A549 (cell line): ENCODE results near the gene SLC26A2. TPM values are rescaled to one million over a fixed set of nuclear protein-coding genes. Genes with fewer than 3 reads are reported as not detected.

Source experiments
- ATAC-seq, 2 experiments: fragments of 200-7000 bp in 1 of 2; fragments of >200 bp in 1 of 2; cut with Nextera tagmentation in 1 of 2; cut with Tn5 transposase in 1 of 2; 3 replicates each; pipeline versions ENCODE4 v1.8.0 to v1.9.1; 2018 to 2020; ENCODE audit warnings: mild to moderate bottlenecking in 1 of 2, moderate library complexity in 1 of 2
- CTCF ChIA-PET: fragments of 300-600 bp; sonication (Branson Sonifier 250); formaldehyde crosslinking; extraction: SDS; loops from one replicate; lab custom pipeline; 2021; ENCODE audit warnings: antibody characterized with exemption, inconsistent platforms; lab: Yijun Ruan, JAX
- POLR2A ChIA-PET: fragments of 350-600 bp; formaldehyde crosslinking; extraction: SDS; loops from one replicate; lab custom pipeline; 2021; ENCODE audit warnings: antibody characterized with exemption, inconsistent platforms; lab: Yijun Ruan, JAX
- DNase-seq, 2 experiments: peaks; one replicate each; pipeline versions ENCODE4 v3.0.0 to v3.0.0-alpha.2; 2011 to 2016; ENCODE audit warnings: low read depth in 1 of 2, low spot score in 1 of 2
- FAIRE-seq: peaks from 2 replicates; lab custom pipeline; 2011; peaks lifted over from hg19 to GRCh38; lab: Jason Lieb, UNC
- H3K27ac ChIP-seq, 2 experiments: fragments of >200 bp; sonication (Bioruptor Twin); formaldehyde crosslinking; 3 replicates each; pipeline ENCODE4 v1.5.1; 2016 to 2017
- H3K4me1 ChIP-seq: fragments of >200 bp; sonication (Bioruptor Twin); formaldehyde crosslinking; 3 replicates; pipeline ENCODE4 v1.6.1; 2016
- H3K4me2 ChIP-seq: fragments of >200 bp; sonication (Bioruptor Twin); formaldehyde crosslinking; 3 replicates; pipeline ENCODE4 v1.6.1; 2016
- H3K4me3 ChIP-seq: fragments of >200 bp; sonication (Bioruptor Twin); formaldehyde crosslinking; 3 replicates; pipeline ENCODE4 v1.5.1; 2016
- H3K9me3 ChIP-seq: fragments of >200 bp; sonication (Bioruptor Twin); formaldehyde crosslinking; 3 replicates; pipeline ENCODE4 v1.6.1; 2016
- CHD4 ChIP-seq: fragments of 200-600 bp; sonication (generic); IDR thresholded peaks from 2 replicates; pipeline ENCODE4 v1.6.1; 2016; ENCODE audit warnings: antibody characterized with exemption, mild to moderate bottlenecking, borderline replicate concordance
- E2F6 ChIP-seq: IDR thresholded peaks from 2 replicates; pipeline ENCODE4 v1.6.1; 2012; ENCODE audit warnings: low read depth, borderline replicate concordance
- EHMT2 ChIP-seq: fragments of 200-600 bp; sonication (generic); IDR thresholded peaks from 2 replicates; pipeline ENCODE4 v1.6.1; 2016; ENCODE audit warnings: antibody characterized with exemption, low read depth, mild to moderate bottlenecking, moderate library complexity
- EP300 ChIP-seq, 2 experiments: fragments of >200 bp; sonication (Bioruptor Twin); formaldehyde crosslinking; IDR thresholded peaks; 2 replicates in 1 of 2; 3 replicates in 1 of 2; pipeline ENCODE4 v1.6.1; 2016 to 2017
- ESRRA ChIP-seq: fragments of 150-350 bp; IDR thresholded peaks from 2 replicates; pipeline ENCODE4 v1.6.1; 2014; ENCODE audit warnings: mild to moderate bottlenecking, low read length, borderline replicate concordance
- FOSB ChIP-seq: fragments of 250-450 bp; sonication (Bioruptor Pico); IDR thresholded peaks from 2 replicates; pipeline ENCODE4 v1.5.0; 2020; ENCODE audit warnings: mild to moderate bottlenecking, moderate library complexity
- FOXS1 ChIP-seq: fragments of 250-450 bp; sonication (Bioruptor Pico); IDR thresholded peaks from 2 replicates; pipeline ENCODE4 v1.5.0; 2020; ENCODE audit warnings: mild to moderate bottlenecking, moderate library complexity
- HMGXB4 ChIP-seq: fragments of 250-450 bp; sonication (Bioruptor Pico); IDR thresholded peaks from 2 replicates; pipeline ENCODE4 v1.5.0; 2021; ENCODE audit warnings: mild to moderate bottlenecking, moderate library complexity, borderline replicate concordance
- HOXA7 ChIP-seq: fragments of 250-450 bp; sonication (Bioruptor Pico); IDR thresholded peaks from 2 replicates; pipeline ENCODE4 v1.5.0; 2020; ENCODE audit warnings: mild to moderate bottlenecking, moderate library complexity
- HOXB13 ChIP-seq: fragments of 250-450 bp; sonication (Bioruptor Pico); IDR thresholded peaks from 2 replicates; pipeline ENCODE4 v1.5.0; 2020; ENCODE audit warnings: low read depth, mild to moderate bottlenecking, moderate library complexity
- KDM5A ChIP-seq: fragments of 200-600 bp; sonication (generic); IDR thresholded peaks from 2 replicates; pipeline ENCODE4 v1.6.1; 2016; ENCODE audit warnings: antibody characterized with exemption, mild to moderate bottlenecking
- MAX ChIP-seq: IDR thresholded peaks from 2 replicates; pipeline ENCODE4 v1.6.1; 2012
- MYC ChIP-seq: IDR thresholded peaks from 2 replicates; pipeline ENCODE4 v1.6.1; 2012; ENCODE audit warnings: mild to moderate bottlenecking, inconsistent platforms, low read length, improper control_type of control experiment, borderline replicate concordance
- NFE2L2 ChIP-seq: fragments of 150-350 bp; conservative IDR thresholded peaks from 2 replicates; pipeline ENCODE4 v1.6.1; 2014; ENCODE audit warnings: low read length
- NPAS2 ChIP-seq: fragments of 250-450 bp; sonication (Bioruptor Pico); IDR thresholded peaks from 2 replicates; pipeline ENCODE4 v1.8.0; 2022; ENCODE audit warnings: mild to moderate bottlenecking, moderate library complexity, borderline replicate concordance
- POLR2A ChIP-seq: IDR thresholded peaks from 2 replicates; pipeline ENCODE4 v1.6.1; 2012; ENCODE audit warnings: mild to moderate bottlenecking, low read length
- RARB ChIP-seq: fragments of 250-450 bp; sonication (Bioruptor Pico); IDR thresholded peaks from 2 replicates; pipeline ENCODE4 v1.8.0; 2021; ENCODE audit warnings: mild to moderate bottlenecking, moderate library complexity
- RCOR1 ChIP-seq: fragments of 150-350 bp; IDR thresholded peaks from 2 replicates; pipeline ENCODE4 v1.6.1; 2014; ENCODE audit warnings: antibody characterized with exemption, low read length, low read depth
- REST ChIP-seq: fragments of 200-600 bp; sonication (generic); IDR thresholded peaks from 2 replicates; pipeline ENCODE4 v1.6.1; 2016; ENCODE audit warnings: antibody characterized with exemption, mild to moderate bottlenecking, moderate library complexity
- USF2 ChIP-seq: fragments of 450-650 bp; IDR thresholded peaks from 2 replicates; pipeline ENCODE4 v1.6.1; 2014; ENCODE audit warnings: antibody characterized with exemption
- WGBS: methylation state at CpG from one replicate; pipeline ENCODE4 v1.1.6; 2017; ENCODE audit errors: missing lambda C conversion rate; 5-methylcytosine and 5-hydroxymethylcytosine counted together
- polyA plus RNA-seq, 4 experiments: library from polyadenylated mRNA; depleted of rRNA in 3 of 4; stranded (reverse); fragments of >200 nt; fragmentation: RNase III in 1 of 4; extraction: RNeasy Plus Mini Kit Qiagen cat#74134 plus additional on column Dnase treatment in 1 of 4; gene quantifications; 2 replicates in 3 of 4; 3 replicates in 1 of 4; pipeline ENCODE4 v1.2.3, GENCODE V29; 2011 to 2017

SLC26A2 gene
- polyA plus RNA-seq, 2 of the 4 experiments (the other 2 are of a cell fraction), result 31.9 to 32.2 TPM

GRCh38 chr5:149916334-149917072 is 44.1 kb upstream of the SLC26A2 start:
- 90% methylated on average over 7 of the region's 7 CpGs for WGBS
- FAIRE-seq (no peak), DNase-seq (no peak), ATAC-seq (no peak)
- POLR2A ChIA-PET, result interaction anchor here (1.2 kb wide), 1 partner anchor 44 kb away, joined by 4 read pairs; the partner anchor contains the start of gene SLC26A2
- H3K27ac ChIP-seq, result no peak overlapping the region
- no peaks in the 10 kb centered on the region for H3K4me1 ChIP-seq
- H3K4me3 ChIP-seq, result no peak overlapping the region
- no peak for TF ChIP-seq EHMT2
- TF ChIP-seq FOSB (CRISPR knock-in tag), result no peak
- no peak for TF ChIP-seq KDM5A
- no peak for TF ChIP-seq ESRRA
- H3K4me2 ChIP-seq, result no peak overlapping the region
- CTCF ChIA-PET, result interaction anchor here (0.6 to 2.7 kb wide), 11 partner anchors 9 to 82 kb away, joined by 3 to 13 read pairs (median 5); no protein-coding TSS in a partner anchor
- H3K9me3 ChIP-seq, result no peaks in the 10 kb centered on the region

- no peak for ATAC-seq
- FAIRE-seq, result no peak
- Histone ChIP-seq H3K4me2 (no peak overlapping the region), H3K4me1 (no peaks in the 10 kb centered on the region), H3K9me3 (no peaks in the 10 kb centered on the region), H3K4me3 (no peak overlapping the region), H3K27ac (no peak overlapping the region)
- ChIA-PET CTCF (interaction anchor here (0.6 to 2.7 kb wide), 12 partner anchors 10 to 83 kb away, joined by 3 to 13 read pairs (median 4); no protein-coding TSS in a partner anchor), POLR2A (interaction anchor here (1.2 kb wide), 1 partner anchor 43 kb away, joined by 4 read pairs; the partner anchor contains the start of gene SLC26A2)
- WGBS, result 82% methylated on average over 6 of the region's 6 CpGs
- DNase-seq, result no peak
- no peak for TF ChIP-seq HOXA7 (CRISPR knock-in tag)
- TF ChIP-seq E2F6, result no peak
- TF ChIP-seq NFE2L2, result no peak
- no peak for TF ChIP-seq USF2
- no peak for TF ChIP-seq RARB
- TF ChIP-seq NPAS2 (CRISPR knock-in tag), result no peak
- no peak for TF ChIP-seq POLR2A
- TF ChIP-seq EP300 (IDR thresholded peaks at IDR 0.05), result no peak
- TF ChIP-seq MYC, result no peak
- TF ChIP-seq HOXB13 (CRISPR knock-in tag), result no peak
- no peak for TF ChIP-seq REST
- no peak for TF ChIP-seq CHD4
- no peak for TF ChIP-seq RCOR1
- no peak for TF ChIP-seq MAX
- no peak for TF ChIP-seq ESRRA
- TF ChIP-seq FOXS1 (CRISPR knock-in tag), result no peak
- TF ChIP-seq HMGXB4 (CRISPR knock-in tag), result no peak
These were observed 43.4 kb upstream of the SLC26A2 start for GRCh38 chr5:149917073-149917676.
